Measurements from ENCODE around the gene TBXA2R. TPM values are rescaled to one million over a fixed set of nuclear protein-coding genes. Genes with fewer than 3 reads are reported as not detected.

The TBXA2R gene
- total and polyA plus RNA-seq, 2 of the 8 experiments (the other 6 are each of a cell fraction or from before 2014, with no cell fraction given) = 0.39 to 0.50 TPM

GRCh38 chr19:3551792-3552095 is 54.9 kb downstream of the TBXA2R start (continued):
- TF ChIP-seq RNF2 (IDR thresholded peaks at IDR 0.05; ENCODE audit: borderline replicate concordance, low read depth, low read length, missing control alignments, poor library complexity, severe bottlenecking) = no peak
- TF ChIP-seq BCL11A (IDR thresholded peaks at IDR 0.05; ENCODE audit: low read depth in 2 of 2, low read length in 2 of 2) = no peak
- TF ChIP-seq EGR1 (IDR thresholded peaks at IDR 0.05; ENCODE audit: borderline replicate concordance, low read depth, low read length) = no peak
- TF ChIP-seq SP4 (IDR thresholded peaks at IDR 0.05; ENCODE audit: low read length) = no peak
- no peak for TF ChIP-seq KDM1A (IDR thresholded peaks at IDR 0.05; ENCODE audit: borderline replicate concordance, low read length)
- TF ChIP-seq POU5F1 (IDR thresholded peaks at IDR 0.05; ENCODE audit: low read depth, low read length) = no peak
- TF ChIP-seq TBP (IDR thresholded peaks at IDR 0.05; ENCODE audit: low read depth, low read length) = no peak
- no peak for TF ChIP-seq HDAC2 (IDR thresholded peaks at IDR 0.05; ENCODE audit: borderline replicate concordance in 1 of 2, low read depth in 2 of 2, low read length in 2 of 2)
- TF ChIP-seq, protein P1, sequence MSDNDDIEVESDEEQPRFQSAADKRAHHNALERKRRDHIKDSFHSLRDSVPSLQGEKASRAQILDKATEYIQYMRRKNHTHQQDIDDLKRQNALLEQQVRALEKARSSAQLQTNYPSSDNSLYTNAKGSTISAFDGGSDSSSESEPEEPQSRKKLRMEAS (IDR thresholded peaks at IDR 0.05) = no peak
